NT2/D1 (cell line): ENCODE results near the gene MAP3K8.

ENCODE experiments used
- DNase-seq: peaks from one replicate; pipeline ENCODE4 v3.0.0-alpha.2; 2011; ENCODE audit warnings: low read depth, low spot score
- H3K27me3 ChIP-seq: 2 replicates; pipeline ENCODE4 v1.6.0; 2011; ENCODE audit warnings: mild to moderate bottlenecking; ENCODE audit not compliant: insufficient read length, insufficient read depth
- H3K36me3 ChIP-seq: 2 replicates; pipeline ENCODE4 v1.6.1; 2011; ENCODE audit warnings: mild to moderate bottlenecking, low read length, mixed read lengths; ENCODE audit not compliant: insufficient read depth, insufficient read length
- H3K4me1 ChIP-seq: 2 replicates; pipeline ENCODE4 v1.5.1; 2011; ENCODE audit not compliant: insufficient read depth, insufficient read length
- H3K4me3 ChIP-seq: 2 replicates; pipeline ENCODE4 v1.5.1; 2011; ENCODE audit warnings: low read depth; ENCODE audit not compliant: insufficient read length
- H3K9ac ChIP-seq: 2 replicates; pipeline ENCODE4 v1.6.0; 2011; ENCODE audit warnings: low read depth; ENCODE audit not compliant: insufficient read length
- H3K9me3 ChIP-seq: 2 replicates; pipeline ENCODE4 v1.5.1; 2011; ENCODE audit warnings: mild to moderate bottlenecking, low read length; ENCODE audit not compliant: insufficient read depth
- SUZ12 ChIP-seq: IDR thresholded peaks from 2 replicates; pipeline ENCODE4 v1.6.1; 2011; ENCODE audit not compliant: insufficient read length, insufficient read depth; ENCODE audit errors: extremely low read depth
- YY1 ChIP-seq: IDR thresholded peaks from 2 replicates; pipeline ENCODE4 v1.6.1; 2011; ENCODE audit not compliant: insufficient read length, insufficient read depth
- ZNF274 ChIP-seq: IDR thresholded peaks from 2 replicates; pipeline ENCODE4 v1.6.1; 2011; ENCODE audit warnings: mild to moderate bottlenecking, low read depth, low read length

MAP3K8 gene

DNA sequence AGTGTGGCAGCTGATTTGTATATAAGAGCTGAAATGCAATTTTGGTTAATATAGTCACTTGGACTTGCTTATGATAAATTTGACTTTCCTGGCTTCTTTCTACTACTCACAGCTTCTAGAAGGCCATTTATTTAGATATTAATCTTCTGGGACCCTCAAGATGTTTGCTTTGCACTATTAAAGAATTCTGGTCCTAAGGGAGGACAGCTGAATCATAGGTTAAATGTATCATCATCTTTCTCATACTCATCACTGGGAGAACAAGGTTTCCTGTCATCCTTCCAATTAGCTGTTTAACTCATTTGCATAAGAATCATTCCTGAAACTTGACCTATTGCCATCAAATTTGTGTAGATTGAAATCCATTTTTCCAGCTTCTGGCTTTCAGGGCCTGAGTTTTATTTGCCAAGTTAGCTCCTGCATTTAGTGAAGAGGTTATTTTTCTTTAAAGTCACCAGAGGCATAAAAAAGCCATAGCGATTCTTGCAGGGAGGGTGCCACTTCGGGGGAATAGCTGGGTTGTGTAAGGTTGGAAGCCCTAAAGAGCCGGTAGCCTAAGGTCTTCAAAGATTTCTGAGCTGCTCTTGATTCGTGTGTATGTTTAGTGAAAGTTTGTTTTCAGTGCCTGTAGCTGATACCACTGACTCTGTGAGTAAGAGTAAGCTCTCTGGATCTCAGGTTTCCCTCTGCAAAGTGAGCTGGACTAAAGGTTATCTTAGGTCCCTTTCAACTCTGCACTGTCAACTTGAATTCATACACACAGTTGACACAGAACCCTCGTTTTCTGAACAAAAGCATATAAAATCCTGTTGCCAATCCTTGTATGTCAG is 4.3 kb downstream of the MAP3K8 start:
- H3K9me3 ChIP-seq: no peaks in the 10 kb centered on the region
- H3K4me1 ChIP-seq: peaks cover 2% of the 10 kb centered on the region
- TF ChIP-seq SUZ12: no peak
- TF ChIP-seq ZNF274: no peak
- no peak for TF ChIP-seq YY1
- DNase-seq: no peak
- no peak overlapping the region for H3K9ac ChIP-seq
- no peaks in the 10 kb centered on the region for H3K27me3 ChIP-seq
- no peak overlapping the region for H3K4me3 ChIP-seq
- peaks cover 47% of the 10 kb centered on the region for H3K36me3 ChIP-seq

DNA sequence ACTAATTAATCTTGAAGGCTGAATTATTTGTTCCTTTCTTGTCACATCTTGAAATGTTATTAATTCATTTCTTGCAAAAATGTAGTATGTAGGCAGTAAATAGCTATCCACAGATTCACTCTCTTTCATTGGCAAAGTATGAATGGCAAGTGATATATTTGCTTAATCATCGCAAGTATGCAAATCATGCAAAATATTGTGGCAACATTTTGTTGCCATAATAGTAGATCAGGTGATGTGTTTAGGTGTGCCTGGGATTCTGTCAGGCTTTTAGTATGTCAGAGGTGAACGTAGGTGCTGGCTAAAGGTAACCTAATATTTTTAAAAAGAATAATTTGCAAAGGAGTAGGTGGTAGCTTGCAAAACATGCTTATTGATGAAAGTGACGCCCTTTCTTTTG is 5.9 kb downstream of the MAP3K8 start:
- Histone ChIP-seq H3K36me3 (peaks cover 53% of the 10 kb centered on the region), H3K4me3 (no peak overlapping the region), H3K9me3 (no peaks in the 10 kb centered on the region), H3K27me3 (no peaks in the 10 kb centered on the region), H3K4me1 (peaks cover 2% of the 10 kb centered on the region), H3K9ac (no peak overlapping the region)
- TF ChIP-seq ZNF274 (no peak), YY1 (no peak), SUZ12 (no peak)
- DNase-seq: no peak

DNA sequence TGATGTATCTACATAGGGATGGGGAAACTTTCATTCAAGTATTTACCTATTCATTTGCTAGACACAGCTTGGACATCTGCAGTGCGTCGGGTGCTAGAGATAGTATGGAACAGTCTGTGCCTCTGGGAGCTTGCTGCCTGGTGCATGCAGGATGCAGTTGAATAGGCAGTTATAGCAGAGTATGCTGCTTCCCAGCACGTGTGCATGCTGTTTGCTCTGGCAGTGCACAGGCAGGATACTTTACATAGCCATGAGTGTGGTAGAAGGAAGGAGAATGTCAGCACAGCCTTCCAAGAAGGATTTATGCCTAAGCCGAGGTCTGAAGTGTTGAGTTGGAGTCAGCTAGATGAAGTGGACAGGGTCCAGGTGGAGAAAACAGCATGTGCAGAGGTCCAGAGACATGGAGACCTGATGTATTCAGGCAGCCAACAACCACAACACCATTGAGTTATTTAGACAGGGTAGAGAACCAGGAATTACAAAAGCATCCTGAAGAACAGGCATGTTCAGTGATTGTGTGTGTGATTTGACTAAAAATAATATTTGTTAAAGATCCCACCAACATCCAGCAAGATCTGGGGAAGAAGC is 8.1 kb downstream of the MAP3K8 start:
- no peak overlapping the region for H3K9ac ChIP-seq
- no peak for DNase-seq
- no peak overlapping the region for H3K4me3 ChIP-seq
- H3K36me3 ChIP-seq: peaks cover 53% of the 10 kb centered on the region
- no peaks in the 10 kb centered on the region for H3K27me3 ChIP-seq
- H3K4me1 ChIP-seq: peaks cover 2% of the 10 kb centered on the region
- TF ChIP-seq YY1: no peak
- no peak for TF ChIP-seq ZNF274
- no peak for TF ChIP-seq SUZ12
- no peaks in the 10 kb centered on the region for H3K9me3 ChIP-seq

DNA sequence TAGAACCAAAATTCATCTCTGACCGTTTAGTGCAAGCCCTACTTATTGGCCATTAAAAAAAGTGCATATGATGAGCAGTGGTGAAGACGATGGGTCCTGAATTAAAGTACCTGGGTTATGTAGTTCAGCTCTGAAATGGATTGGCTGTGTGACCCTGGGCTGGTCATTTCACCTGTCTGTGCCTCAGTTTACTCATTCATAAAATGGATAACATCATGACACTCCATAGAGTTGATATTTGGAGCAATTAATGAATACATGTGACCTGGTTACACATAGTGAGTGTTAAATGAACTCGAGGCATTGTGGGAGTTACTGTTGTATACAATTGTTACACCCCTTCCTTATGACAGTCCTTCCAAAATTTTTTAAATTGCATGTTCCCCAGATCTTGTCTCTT is 9.1 kb downstream of the MAP3K8 start:
- H3K27me3 ChIP-seq: no peaks in the 10 kb centered on the region
- H3K4me3 ChIP-seq: no peak overlapping the region
- DNase-seq: no peak
- H3K9me3 ChIP-seq: no peaks in the 10 kb centered on the region
- H3K9ac ChIP-seq: no peak overlapping the region
- no peak for TF ChIP-seq SUZ12
- no peak for TF ChIP-seq YY1
- peaks cover 49% of the 10 kb centered on the region for H3K36me3 ChIP-seq
- peaks cover 2% of the 10 kb centered on the region for H3K4me1 ChIP-seq

DNA sequence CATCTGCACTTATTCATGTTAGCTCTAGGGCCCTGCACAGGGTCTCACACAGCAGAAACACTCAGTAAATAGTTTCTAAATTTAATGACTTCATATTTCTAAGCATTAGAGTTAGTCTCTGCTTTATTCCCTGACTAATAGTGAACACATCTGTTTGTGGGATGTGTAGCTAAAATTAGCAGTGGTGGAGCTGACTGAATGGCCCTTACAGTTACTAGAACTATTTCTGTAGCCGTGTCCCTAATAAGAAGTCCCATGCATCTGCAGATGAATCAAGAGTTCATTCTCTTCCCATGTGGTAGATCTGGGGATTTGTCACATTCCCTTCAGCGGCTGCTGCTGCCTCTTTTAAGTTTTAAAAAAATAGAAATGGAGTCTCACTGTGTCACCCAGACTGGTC is 11.7 kb downstream of the MAP3K8 start:
- H3K4me3 ChIP-seq: no peak overlapping the region
- no peak overlapping the region for H3K9ac ChIP-seq
- H3K36me3 ChIP-seq: peaks cover 44% of the 10 kb centered on the region
- no peaks in the 10 kb centered on the region for H3K27me3 ChIP-seq
- H3K9me3 ChIP-seq: no peaks in the 10 kb centered on the region
- no peaks in the 10 kb centered on the region for H3K4me1 ChIP-seq
- no peak for DNase-seq
- TF ChIP-seq YY1 (no peak), ZNF274 (no peak), SUZ12 (no peak)

DNA sequence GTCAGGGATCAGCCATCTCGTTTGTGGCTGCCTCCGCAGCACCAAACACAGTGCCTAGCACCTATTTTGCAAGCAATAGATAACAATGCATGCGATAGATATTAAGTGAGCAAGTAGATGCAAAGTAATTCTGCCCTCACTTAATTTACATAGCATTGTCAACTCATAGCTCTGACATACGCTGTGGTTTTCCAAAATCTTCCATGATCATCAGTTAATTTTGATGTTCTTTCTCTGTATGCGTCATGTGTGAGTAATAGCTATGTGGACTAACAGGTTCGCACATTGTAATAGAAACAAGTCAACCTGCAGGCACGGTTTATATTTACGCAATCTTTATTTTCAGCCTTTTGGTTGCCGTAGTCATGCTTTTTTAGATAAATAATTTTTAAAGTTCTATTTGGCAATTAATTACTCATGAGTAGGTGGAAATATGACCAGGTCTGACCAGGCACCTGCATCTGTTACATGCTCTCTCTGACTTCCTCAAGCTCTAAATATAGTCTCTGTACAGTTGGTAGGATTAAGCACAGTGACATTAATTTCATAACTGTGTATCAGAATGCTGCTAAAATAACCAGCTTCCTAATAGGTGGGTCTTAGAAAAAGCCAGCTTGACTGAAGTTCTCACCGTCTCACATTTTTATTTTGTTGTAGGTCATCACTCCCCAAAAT is 13.3 kb downstream of the MAP3K8 start:
- TF ChIP-seq YY1: no peak
- no peak for TF ChIP-seq SUZ12
- TF ChIP-seq ZNF274: no peak
- Histone ChIP-seq H3K27me3 (no peaks in the 10 kb centered on the region), H3K4me3 (no peak overlapping the region), H3K36me3 (peaks cover 41% of the 10 kb centered on the region), H3K9ac (no peak overlapping the region), H3K4me1 (no peaks in the 10 kb centered on the region), H3K9me3 (no peaks in the 10 kb centered on the region)
- no peak for DNase-seq

DNA sequence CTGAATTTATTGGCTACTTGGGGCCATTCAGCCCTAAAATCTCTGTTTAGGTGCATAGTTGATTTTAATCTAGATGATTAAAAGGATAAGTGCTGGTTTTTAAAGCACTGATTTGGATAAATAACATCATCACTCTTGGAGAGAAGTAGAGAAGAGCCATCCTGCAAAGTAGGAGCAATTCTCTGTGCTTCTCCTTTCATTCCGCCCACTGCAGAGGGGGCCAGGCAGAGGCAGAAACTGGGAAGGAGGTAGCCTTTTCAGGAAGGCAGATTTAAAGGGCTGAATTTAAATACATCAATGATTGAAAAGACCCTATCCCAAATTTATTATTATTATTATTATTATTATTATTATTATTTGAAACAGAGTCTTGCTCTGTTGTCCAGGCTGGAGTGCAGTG is 14.1 kb downstream of the MAP3K8 start:
- TF ChIP-seq ZNF274: no peak
- TF ChIP-seq SUZ12: no peak
- TF ChIP-seq YY1: no peak
- Histone ChIP-seq H3K27me3 (no peaks in the 10 kb centered on the region), H3K36me3 (peaks cover 40% of the 10 kb centered on the region), H3K9ac (no peak overlapping the region), H3K9me3 (no peaks in the 10 kb centered on the region), H3K4me1 (no peaks in the 10 kb centered on the region), H3K4me3 (no peak overlapping the region)
- DNase-seq: no peak
